K562 (cell line): ENCODE results near the gene MEF2B.
"Not testable (repeated sequence)": the region's sequence is repeated elsewhere in the genome, so short reads cannot be mapped to it uniquely, and the experiment has no call there.

Experiments
- ASH1L ChIP-seq: fragments of 450-650 bp; IDR thresholded peaks from 2 replicates; pipeline ENCODE4 v1.6.1; 2018; ENCODE audit warnings: borderline replicate concordance, mild to moderate bottlenecking, low read depth; ENCODE audit not compliant: partially characterized antibody
- CTCF ChIP-seq, 3 experiments: IDR thresholded peaks in 2 of 3; conservative IDR thresholded peaks in 1 of 3; 2 replicates each; pipeline ENCODE4 v1.5.1; 2011 to 2012; ENCODE audit warnings: low read length in 3 of 3, mild to moderate bottlenecking in 3 of 3, control low read depth in 2 of 3, improper control_type of control experiment in 1 of 3, inconsistent platforms in 1 of 3, low read depth in 1 of 3, mixed read lengths in 1 of 3, moderate library complexity in 1 of 3; ENCODE audit not compliant: insufficient read depth in 2 of 3
- HDAC6 ChIP-seq: IDR thresholded peaks from 2 replicates; pipeline ENCODE4 v1.6.1; 2012; ENCODE audit warnings: low read depth, mild to moderate bottlenecking, control low read depth, inconsistent platforms, low read length, moderate library complexity
- MTA3 ChIP-seq: fragments of 450-650 bp; formaldehyde crosslinking; IDR thresholded peaks from 2 replicates; pipeline ENCODE4 v1.6.1; 2017; ENCODE audit warnings: mild to moderate bottlenecking, borderline replicate concordance
- RFX5 ChIP-seq: IDR thresholded peaks from 2 replicates; pipeline ENCODE4 v1.6.1; 2011; ENCODE audit warnings: low read depth, mild to moderate bottlenecking, improper control_type of control experiment, low read length
- ZEB2 ChIP-seq: fragments of 450-650 bp; IDR thresholded peaks from 2 replicates; pipeline ENCODE4 v1.6.1; 2016

DNA sequence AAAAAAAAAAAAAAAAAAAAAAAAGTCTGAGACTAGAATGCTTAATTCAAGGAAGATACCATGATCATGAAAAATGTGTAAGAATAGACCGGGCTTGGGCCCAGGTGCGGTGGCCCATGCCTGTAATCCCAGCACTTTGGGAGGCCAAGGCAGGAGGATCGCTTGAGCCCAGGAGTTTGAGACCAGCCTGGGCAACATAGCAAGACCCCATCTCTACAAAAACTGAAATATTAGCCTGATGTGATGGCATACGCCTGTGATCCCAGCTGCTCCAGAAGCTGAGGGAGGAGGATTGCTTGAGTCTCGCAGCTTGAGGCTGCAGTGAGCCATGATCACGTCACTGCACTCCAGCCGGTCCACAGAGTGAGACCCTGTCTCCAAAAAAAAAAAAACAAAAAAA is 63.1 kb downstream of the MEF2B start:
- TF ChIP-seq RFX5; HDAC6; ASH1L; CTCF (IDR thresholded peaks at IDR 0.05 in 2 of 3, conservative IDR thresholded peaks at IDR 0.05 in 1 of 3; ENCODE audit: insufficient read depth in 2 of 3, low read depth in 1 of 3, low read length in 3 of 3); ZEB2; MTA3: not testable (repeated sequence)
